Retina (tissue), 1 donor: ENCODE results near the gene ETDC.

ENCODE experiments used
- DNase-seq: peaks from one replicate; pipeline ENCODE4 v3.0.0-alpha.2; 2016

ETDC gene

DNA sequence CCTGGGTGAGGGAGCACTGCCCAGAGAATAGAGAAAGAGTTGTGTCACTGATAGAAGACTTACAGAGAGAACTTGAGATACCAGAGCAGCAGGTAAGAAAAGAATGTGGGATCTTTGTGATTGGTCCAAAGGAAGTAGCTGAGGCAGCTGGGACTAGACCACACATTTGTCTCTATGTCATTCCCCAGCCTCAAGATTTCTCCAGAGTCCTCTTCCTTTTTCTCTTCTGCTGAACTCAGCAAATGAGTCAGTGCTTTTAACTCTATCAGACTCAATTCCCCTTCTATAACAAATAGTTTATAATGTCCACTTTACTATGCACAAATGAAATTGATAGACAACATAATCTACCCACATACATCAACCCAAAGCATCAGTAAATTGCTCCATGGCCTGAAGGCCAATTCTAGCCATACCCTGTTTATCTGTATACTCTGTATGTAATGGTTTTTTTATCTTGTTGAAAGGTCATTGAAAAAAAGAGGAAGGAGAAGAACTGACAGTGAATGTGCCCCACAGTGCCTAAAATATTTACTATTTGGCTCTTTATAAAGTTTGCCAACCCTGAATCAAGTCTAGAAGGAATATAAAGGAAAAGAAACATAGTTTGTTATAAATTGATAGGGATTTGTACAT, 38.2 kb downstream of the ETDC start:
- DNase-seq = no peak

- DNase-seq = no peak
Measured at GRCh38 chrX:135354288-135354687, 45.0 kb downstream of the ETDC start.
